HG03575 (cell line): ENCODE results near the gene SUMO3.

Experiments
- ATAC-seq: cut with Tn5 transposase; IDR thresholded peaks from one replicate; pipeline ENCODE4 v1.9.1; 2021; ENCODE audit not compliant: unreplicated experiment, insufficient number of reproducible peaks, low FRiP score; ENCODE audit errors: extremely low read depth

The SUMO3 gene

GRCh38 chr21:44813727-44814126 is 4.1 kb downstream of the SUMO3 start:
- no peak for ATAC-seq

- no peak for ATAC-seq
Measured at GRCh38 chr21:44813149-44813548, 4.7 kb downstream of the SUMO3 start.

- no peak for ATAC-seq
Measured at GRCh38 chr21:44812640-44813039, 5.2 kb downstream of the SUMO3 start.

DNA sequence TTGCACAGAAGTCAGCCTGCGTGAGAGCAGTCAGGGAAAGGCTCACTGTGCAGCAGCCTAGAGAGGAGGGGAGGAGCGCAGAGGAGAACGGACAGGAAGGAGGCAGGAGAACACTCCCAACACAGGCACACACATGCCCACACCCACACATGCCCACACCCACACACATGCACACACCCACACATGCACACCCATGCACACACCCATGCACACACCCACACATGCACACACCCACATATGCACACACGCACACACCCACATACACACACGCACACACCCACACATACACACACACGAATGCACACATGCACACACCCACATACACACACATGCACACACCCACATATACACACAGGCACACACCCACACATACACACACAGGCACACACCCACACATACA is 7.1 kb downstream of the SUMO3 start:
- no peak for ATAC-seq

DNA sequence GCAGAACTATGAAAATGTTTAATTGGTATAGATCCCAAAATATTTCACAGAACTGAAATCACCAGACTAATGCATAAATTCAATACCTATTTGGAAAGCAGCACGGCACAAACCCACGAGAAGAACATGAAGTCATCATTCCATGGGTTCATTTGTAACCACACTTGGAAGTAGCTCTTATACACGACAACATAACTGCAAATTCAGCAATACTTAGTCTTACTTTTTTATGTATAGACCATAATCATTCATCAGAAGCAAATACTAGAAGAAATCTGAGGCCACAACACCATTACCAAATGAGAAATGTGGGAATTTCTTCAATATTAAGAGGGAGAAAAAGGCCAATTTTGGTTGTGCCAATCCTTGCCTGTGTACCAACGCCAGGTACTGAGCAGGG is 12.0 kb downstream of the SUMO3 start:
- ATAC-seq, result no peak

GRCh38 chr21:44805226-44805625 is 12.6 kb downstream of the SUMO3 start:
- ATAC-seq, result no peak

- ATAC-seq, result no peak
Measured at GRCh38 chr21:44804762-44805161, 13.1 kb downstream of the SUMO3 start.

GRCh38 chr21:44803651-44804050 is 14.2 kb downstream of the SUMO3 start:
- ATAC-seq, result no peak

DNA sequence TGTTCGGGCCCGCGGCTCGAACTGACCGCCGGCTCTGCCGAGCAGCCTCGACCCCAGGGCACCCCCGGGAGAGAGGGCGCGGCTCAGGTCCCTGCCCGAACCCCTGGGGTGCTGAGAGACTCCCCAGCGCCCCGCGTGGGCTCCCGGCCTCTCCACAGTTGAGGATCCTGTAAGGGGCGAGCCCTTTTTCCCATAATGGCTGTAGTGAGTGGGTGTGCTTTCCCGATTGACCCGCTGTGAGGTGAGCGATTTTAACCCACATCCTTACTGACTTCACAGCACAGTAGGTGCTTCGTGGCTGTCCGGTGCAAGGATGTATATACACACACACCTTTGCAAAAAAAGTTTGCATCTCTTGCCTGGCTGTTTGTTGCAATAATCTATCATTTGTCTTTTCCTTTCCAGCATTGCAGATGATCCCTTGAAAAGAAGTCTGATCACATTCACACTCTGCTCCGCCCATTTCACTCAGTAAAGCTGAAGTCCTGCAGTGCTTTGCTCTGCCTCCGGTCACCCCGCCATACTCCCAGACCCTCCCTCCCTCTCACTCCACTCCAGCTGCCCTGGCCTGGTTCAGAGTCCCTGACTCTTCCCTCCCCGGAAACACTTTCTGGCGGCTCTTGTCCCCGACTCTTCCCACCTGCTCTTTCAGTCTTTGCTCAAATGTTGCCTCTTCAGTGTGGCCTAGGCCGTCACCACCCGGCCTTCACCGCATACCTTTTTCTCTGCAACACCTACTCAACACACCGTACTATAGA is 15.3 kb downstream of the SUMO3 start:
- no peak for ATAC-seq

- no peak for ATAC-seq
Measured at GRCh38 chr21:44801468-44802395, 16.1 kb downstream of the SUMO3 start, which contains the start of gene UBE2G2. TSS of gene UBE2G2 (minus strand) at chr21:44801820. CDS start at chr21:44801748, 72 bp downstream.

DNA sequence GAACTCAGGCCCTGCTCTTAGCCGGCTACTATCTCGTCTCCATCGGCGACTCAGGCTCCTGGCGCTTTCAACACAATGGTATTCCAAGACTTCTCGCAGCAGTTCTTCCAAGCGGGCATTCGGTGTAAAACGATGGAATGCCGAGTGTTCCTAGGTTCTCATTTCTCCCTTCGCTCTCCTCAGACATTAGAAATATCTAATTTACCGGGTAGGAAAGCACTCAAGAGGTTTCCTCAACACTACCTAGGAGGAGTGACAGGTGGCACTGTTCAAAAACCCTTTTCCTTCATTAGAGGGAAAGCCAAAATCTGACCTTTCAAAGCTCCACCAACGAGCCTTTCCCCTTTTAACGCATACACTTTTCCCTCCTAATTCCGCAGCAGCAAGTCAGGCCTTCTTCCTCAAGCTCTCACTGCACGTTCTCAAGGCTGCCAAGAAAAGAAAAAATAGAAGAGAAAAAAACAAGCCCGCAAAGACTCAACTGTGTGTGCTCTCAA is 16.8 kb downstream of the SUMO3 start:
- ATAC-seq, result no peak

- ATAC-seq, result no peak
Measured at GRCh38 chr21:44800103-44800502, 17.8 kb downstream of the SUMO3 start.

GRCh38 chr21:44799646-44800045 is 18.2 kb downstream of the SUMO3 start:
- ATAC-seq, result no peak

DNA sequence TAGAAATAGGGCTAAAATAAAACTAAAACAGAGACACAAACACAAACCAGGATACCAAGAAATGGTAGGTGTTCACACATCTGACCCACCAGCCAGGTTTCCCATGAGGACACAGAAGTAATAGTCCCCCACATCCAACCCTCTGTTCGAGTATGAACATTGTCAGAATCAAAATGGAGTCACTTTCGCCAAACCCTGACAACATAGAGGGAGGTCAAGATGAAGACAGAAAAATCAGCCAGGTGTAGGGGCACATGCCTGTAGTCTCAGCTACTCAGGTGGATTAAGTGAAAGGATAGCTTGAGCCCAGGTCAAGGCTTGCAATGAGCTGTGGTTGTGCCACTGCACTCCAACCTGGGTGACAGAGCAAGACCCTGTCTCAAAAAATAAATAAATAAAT is 20.1 kb downstream of the SUMO3 start:
- no peak for ATAC-seq

DNA sequence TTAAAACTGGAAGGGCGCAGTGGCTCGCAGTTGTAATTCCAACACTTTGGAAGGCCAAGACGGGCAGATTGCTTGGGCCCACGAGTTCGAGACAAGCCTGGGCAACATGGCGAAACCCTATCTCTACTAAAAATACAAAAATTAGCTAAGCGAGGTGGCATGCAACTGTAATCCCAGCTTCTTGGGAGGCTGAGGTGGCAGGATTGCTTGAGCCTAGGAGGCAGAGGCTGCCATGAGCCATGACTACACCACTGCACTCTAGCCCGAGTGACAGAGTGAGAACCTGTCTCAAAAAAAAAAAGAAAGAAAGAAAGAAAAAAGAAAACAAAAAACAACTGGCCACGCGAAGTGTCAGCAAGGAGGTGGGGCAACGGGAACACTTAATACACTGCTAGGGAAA is 22.5 kb downstream of the SUMO3 start:
- ATAC-seq, result no peak

- no peak for ATAC-seq
Measured at GRCh38 chr21:44793592-44794374, 24.1 kb downstream of the SUMO3 start.

- no peak for ATAC-seq
Measured at GRCh38 chr21:44792702-44793591, 24.9 kb downstream of the SUMO3 start.

DNA sequence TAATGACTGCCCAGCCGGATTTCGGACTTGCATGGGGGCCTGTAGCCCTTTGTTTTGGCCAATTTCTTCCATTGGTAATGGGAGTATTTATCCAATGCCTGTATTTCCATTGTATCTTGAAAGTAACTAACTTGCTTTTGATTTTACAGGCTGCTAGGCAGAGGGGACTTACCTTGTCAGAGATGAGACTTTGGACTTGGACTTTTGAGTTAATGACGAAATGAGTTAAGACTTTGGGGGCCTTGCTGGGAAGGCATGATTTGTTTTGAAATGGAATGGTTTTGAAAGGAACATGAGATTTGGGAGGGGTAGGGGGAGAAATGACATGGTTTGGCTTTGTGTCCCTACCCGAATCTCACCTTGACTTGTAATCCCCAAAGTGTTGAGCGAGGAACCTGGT is 25.9 kb downstream of the SUMO3 start:
- ATAC-seq, result no peak
